Heart left ventricle (tissue), 16 donors: ENCODE measurements around the gene VPS37B. TPM values are rescaled to one million over a fixed set of nuclear protein-coding genes. Genes with fewer than 3 reads are reported as not detected.
"Not testable (repeated sequence)": the region's sequence is repeated elsewhere in the genome, so short reads cannot be mapped to it uniquely, and the experiment has no call there.

Source experiments
- ATAC-seq, 4 donors: fragments of 200-7000 bp; cut with Tn5 transposase; one replicate each; pipeline ENCODE4 v1.9.1; 2020 to 2022; ENCODE audit warnings: moderate library complexity in 4 of 4, mild to moderate bottlenecking in 3 of 4, moderate number of reproducible peaks in 1 of 4
- DNase-seq, 5 donors: peaks; one replicate each; pipeline ENCODE4 v3.0.0-alpha.2; 2020
- H3K27ac ChIP-seq, 12 donors: fragments of 200-600 bp; sonication (generic) in 4 of 12; one replicate each; pipeline versions ENCODE4 v1.5.0 to v1.8.0; 2016 to 2022; ENCODE audit warnings: mild to moderate bottlenecking in 2 of 12
- H3K27me3 ChIP-seq, 9 donors: fragments of 200-600 bp; sonication (generic) in 2 of 9; one replicate each; pipeline versions ENCODE4 v1.5.1 to v1.8.0; 2016 to 2022; ENCODE audit warnings: mild to moderate bottlenecking in 3 of 9
- H3K36me3 ChIP-seq, 9 donors: fragments of 200-600 bp; sonication (generic) in 2 of 9; one replicate each; pipeline versions ENCODE4 v1.5.0 to v1.8.0; 2018 to 2022; ENCODE audit warnings: mild to moderate bottlenecking in 2 of 9
- H3K4me1 ChIP-seq, 12 donors: fragments of 200-600 bp; sonication (generic) in 4 of 12; one replicate each; pipeline versions ENCODE4 v1.5.0 to v1.8.0; 2016 to 2022; ENCODE audit warnings: mild to moderate bottlenecking in 3 of 12
- H3K4me3 ChIP-seq, 12 donors: fragments of 200-600 bp; sonication (generic) in 4 of 12; one replicate each; pipeline versions ENCODE4 v1.5.0 to v1.8.0; 2017 to 2022; ENCODE audit warnings: mild to moderate bottlenecking in 9 of 12, moderate library complexity in 4 of 12
- H3K9me3 ChIP-seq, 12 donors: fragments of 200-600 bp; sonication (generic) in 4 of 12; one replicate each; pipeline versions ENCODE4 v1.5.0 to v1.8.0; 2016 to 2022; ENCODE audit warnings: mild to moderate bottlenecking in 1 of 12
- POLR2A ChIP-seq, 2 donors: fragments of 450-650 bp; IDR thresholded peaks; one replicate each; pipeline ENCODE4 v1.6.1; 2017; ENCODE audit warnings: antibody characterized with exemption in 2 of 2, mild to moderate bottlenecking in 2 of 2, moderate library complexity in 2 of 2
- WGBS, 4 donors: extraction: QIAGEN DNeasy Blood & Tissue Kit in 2 of 4; methylation state at CpG; one replicate each; pipeline versions ENCODE4 v1.1.5 to v1.1.7; 2013 to 2018; 5-methylcytosine and 5-hydroxymethylcytosine counted together
- intact Hi-C, 10 donors: fragments of 100-400 bp; cut with DNase I; formaldehyde crosslinking; loops; one replicate each; pipeline versions ENCODE4 v1.11.1 to v1.14.2; 2022
- polyA plus RNA-seq, 2 donors: library from polyadenylated mRNA; stranded (reverse); fragments of 200-250 nt; gene quantifications; one replicate each; pipeline ENCODE4 v1.2.3, GENCODE V29; 2013
- total RNA-seq, 9 donors: library from RNA; depleted of rRNA in 2 of 9; stranded (reverse); fragments of >200 nt in 2 of 9; fragmentation: NEBNext Ultra II Directional in 3 of 9; extraction: Animal tissue kit (Norgen Biotek cat#: 25700) in 3 of 9; gene quantifications; one replicate each; pipeline versions ENCODE4 v1.1.0 to v1.2.4, GENCODE V29; 2016 to 2023
- TF ChIP-seq, protein P1 (sequence below), 12 donors: fragments of 200-600 bp; sonication (generic) in 4 of 12; IDR thresholded peaks; one replicate each; pipeline versions ENCODE4 v1.5.0 to v1.8.0; 2018 to 2022; ENCODE audit warnings: antibody characterized with exemption in 12 of 12, mild to moderate bottlenecking in 5 of 12
- donor health status: ischemic (EF 13 %, LVEDD 7.1; RV severe dilation, severe dysfunction).
- donor health status: healthy with polysubstance abuse.
- donor health status: DM: no; HTN: yes; CAD: no.
- donor health status: DM: no; HTN: no; CAD: no.
- donor health status: ischemic (EF 25% LVEDD 6.9; RV normal size, moderate dysfunction).
- donor health status: ischemic (EF 25% LVEDD 5.7; RV mildly dilated, moderate dysfunction).
- donor health status: healthy.
- donor health status: DM: yes; HTN: yes; CAD: no.
- donor health status: ischemic (EF 35%, LVEDD 5.7; RV mildly dilated, moderate dysfunction).
- donor health status: nonischemic (EF 11% LVEDD 7.7; RV severe dilation, severe dysfunction).
- donor health status: DM: yes; HTN: yes; CAD: no.
- donor health status: PGD.
- donor health status: ischemic (EF 29% LVEDD 5.4; RV normal size, mild dysfunction).
- donor health status: nonischemic (EF 23%, LVEDD 6.1; RV moderate dilation, normal function).

Gene VPS37B
- total and polyA plus RNA-seq, 11 donors, result 14.5 to 51.2 (median 21.7) TPM

DNA sequence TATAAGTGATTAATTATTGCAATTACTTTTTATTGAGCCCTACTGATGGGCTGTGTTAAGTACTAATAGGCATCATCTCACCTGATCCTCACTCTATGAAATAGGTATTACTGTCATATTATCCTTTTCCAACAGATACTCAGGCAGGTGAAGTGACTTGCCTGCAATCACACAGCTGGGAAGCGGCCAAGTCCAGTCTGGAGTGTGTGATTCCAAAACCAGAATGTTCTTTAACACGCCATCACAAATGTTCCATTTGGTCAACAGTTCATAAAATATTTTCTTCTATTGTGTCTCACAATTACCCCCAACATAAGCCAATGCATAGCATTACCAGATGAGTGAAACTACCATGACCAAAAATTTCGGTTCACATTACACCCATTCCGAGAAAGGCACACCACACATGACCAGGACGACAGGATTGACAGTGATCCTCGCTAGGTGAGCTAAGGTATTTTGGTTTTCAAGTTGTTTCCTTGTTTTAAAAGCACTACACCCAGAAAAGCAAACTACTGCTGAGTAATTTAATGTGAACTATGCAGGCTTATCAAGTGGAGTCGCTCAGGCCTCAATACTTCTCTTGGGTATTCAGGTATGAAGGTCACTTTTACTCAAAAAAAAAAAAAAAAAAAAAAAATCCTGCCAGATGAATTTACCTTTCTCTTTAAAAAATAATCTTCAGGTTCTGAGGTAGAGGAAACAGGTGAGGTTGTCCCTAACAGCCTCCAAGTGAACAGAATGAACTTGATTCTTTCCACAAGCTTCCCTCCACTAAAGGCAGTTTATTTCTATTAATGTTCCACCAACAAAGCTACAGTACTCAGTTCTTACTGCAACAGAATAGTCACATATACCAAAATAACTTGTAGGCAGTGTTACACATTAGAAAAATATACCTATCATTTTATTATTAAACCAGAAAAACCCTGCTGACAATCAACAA is 2.4 kb downstream of the VPS37B start:
- ATAC-seq (no peak), DNase-seq (peak in 1 of 5 donors; percentile 45)
- peak overlapping the region; percentile 14 to 93 (median 86) for H3K27ac ChIP-seq
- 66 to 82% (median 71%) methylated on average over 7 of the region's 7 CpGs for WGBS, 4 donors
- peak overlapping the region in 9 of 12 donors; percentile 61 to 91 (median 83) for H3K4me3 ChIP-seq
- H3K4me1 ChIP-seq, result peaks cover 4 to 77% (median 66%) of the 10 kb centered on the region in 12 donors
- no peaks in the 10 kb centered on the region for H3K27me3 ChIP-seq
- TF ChIP-seq POLR2A (IDR thresholded peaks at IDR 0.05), result no peak
- TF ChIP-seq, protein P1, sequence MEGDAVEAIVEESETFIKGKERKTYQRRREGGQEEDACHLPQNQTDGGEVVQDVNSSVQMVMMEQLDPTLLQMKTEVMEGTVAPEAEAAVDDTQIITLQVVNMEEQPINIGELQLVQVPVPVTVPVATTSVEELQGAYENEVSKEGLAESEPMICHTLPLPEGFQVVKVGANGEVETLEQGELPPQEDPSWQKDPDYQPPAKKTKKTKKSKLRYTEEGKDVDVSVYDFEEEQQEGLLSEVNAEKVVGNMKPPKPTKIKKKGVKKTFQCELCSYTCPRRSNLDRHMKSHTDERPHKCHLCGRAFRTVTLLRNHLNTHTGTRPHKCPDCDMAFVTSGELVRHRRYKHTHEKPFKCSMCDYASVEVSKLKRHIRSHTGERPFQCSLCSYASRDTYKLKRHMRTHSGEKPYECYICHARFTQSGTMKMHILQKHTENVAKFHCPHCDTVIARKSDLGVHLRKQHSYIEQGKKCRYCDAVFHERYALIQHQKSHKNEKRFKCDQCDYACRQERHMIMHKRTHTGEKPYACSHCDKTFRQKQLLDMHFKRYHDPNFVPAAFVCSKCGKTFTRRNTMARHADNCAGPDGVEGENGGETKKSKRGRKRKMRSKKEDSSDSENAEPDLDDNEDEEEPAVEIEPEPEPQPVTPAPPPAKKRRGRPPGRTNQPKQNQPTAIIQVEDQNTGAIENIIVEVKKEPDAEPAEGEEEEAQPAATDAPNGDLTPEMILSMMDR (IDR thresholded peaks at IDR 0.05), result no peak
- peaks cover 0 to 8% (median 0%) of the 10 kb centered on the region in 12 donors for H3K9me3 ChIP-seq
- intact Hi-C loops, result loop anchor here in 1 of 10 donors (2.0 kb wide), 1 partner anchor 27 kb away; no protein-coding TSS in a partner anchor
- H3K36me3 ChIP-seq, result no peaks in the 10 kb centered on the region

DNA sequence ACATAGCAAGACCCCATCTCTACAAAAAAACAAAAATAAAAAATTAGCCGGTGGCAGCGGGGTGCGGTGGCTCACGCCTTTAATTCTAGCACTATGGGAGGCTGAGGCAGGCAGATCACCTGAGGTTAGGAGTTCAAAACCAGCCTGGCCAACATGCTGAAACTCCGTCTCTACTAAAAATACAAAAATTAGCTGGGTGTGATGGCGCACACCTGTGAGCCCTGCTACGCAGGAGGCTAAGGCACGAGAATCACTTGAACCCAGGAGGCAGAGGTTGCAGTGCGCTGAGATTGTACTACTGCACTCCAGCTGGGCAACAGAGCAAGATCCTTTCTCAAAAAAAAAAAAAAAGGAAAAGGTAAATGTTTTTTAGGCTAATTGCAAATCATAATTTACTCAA is 3.2 kb downstream of the VPS37B start:
- H3K36me3 ChIP-seq, intact Hi-C loops, DNase-seq, H3K9me3 ChIP-seq, ATAC-seq, H3K27me3 ChIP-seq: not testable (repeated sequence)
- WGBS, 4 donors, result 95 to 96% (median 96%) methylated on average over 9 of the region's 9 CpGs
- Histone ChIP-seq H3K27ac (peak overlapping the region in 10 of 12 donors; percentile 59 to 93 (median 85)), H3K4me1 (peaks cover 4 to 78% (median 73%) of the 10 kb centered on the region in 12 donors), H3K4me3 (peak overlapping the region in 2 of 12 donors; percentile 23 to 30)

DNA sequence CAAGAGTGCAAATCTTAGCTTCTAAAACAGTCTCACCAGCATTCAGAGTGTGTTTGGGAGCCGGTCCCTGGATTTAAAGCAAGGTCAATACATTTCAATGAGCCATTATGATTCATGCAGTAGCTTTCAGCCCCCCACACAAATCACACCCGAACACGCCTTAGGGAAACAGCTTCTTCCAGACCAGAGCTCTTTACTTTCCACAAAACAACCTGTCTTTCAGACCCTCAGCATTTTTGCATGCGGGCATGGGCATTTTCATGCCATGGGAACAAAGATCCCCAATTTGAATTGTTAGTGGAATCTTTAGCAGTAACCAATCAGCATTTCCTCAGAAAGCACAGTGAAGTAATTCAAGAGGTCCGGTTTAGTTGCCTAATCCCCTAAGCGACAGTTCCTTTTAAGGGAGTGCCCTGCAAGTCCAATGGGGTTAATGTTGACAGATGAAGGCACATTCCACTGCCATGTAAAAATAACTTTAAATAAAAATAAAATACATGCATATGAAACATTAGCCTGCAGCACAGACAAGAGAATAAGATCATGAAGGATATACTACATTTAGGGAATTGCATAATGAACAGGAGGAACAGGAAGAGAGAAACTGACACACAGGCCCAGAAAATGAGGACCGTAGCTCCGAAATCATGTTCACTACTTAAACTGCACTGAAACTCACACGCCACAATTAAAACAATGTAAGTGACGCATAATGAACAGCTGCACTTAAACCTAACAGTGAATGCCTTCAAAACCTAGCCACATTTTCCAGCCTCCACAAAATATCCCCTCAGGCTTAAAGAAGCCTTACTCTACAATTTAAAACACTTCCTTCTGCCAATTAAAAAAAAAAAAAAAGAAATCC is 4.0 kb downstream of the VPS37B start:
- TF ChIP-seq, protein P1 (IDR thresholded peaks at IDR 0.05), result no peak
- TF ChIP-seq POLR2A (IDR thresholded peaks at IDR 0.05), result no peak
- Histone ChIP-seq H3K4me1 (peaks cover 4 to 86% (median 81%) of the 10 kb centered on the region in 12 donors), H3K27ac (peak overlapping the region; percentile 41 to 93 (median 75)), H3K27me3 (no peaks in the 10 kb centered on the region), H3K4me3 (peak overlapping the region in 7 of 12 donors; percentile 6 to 30 (median 19)), H3K9me3 (peaks cover 0 to 8% (median 0%) of the 10 kb centered on the region in 12 donors), H3K36me3 (no peaks in the 10 kb centered on the region)
- ATAC-seq (no peak), DNase-seq (no peak)
- WGBS, 4 donors, result 23 to 35% (median 29%) methylated on average over 10 of the region's 10 CpGs
- intact Hi-C loops, result no loop called here

DNA sequence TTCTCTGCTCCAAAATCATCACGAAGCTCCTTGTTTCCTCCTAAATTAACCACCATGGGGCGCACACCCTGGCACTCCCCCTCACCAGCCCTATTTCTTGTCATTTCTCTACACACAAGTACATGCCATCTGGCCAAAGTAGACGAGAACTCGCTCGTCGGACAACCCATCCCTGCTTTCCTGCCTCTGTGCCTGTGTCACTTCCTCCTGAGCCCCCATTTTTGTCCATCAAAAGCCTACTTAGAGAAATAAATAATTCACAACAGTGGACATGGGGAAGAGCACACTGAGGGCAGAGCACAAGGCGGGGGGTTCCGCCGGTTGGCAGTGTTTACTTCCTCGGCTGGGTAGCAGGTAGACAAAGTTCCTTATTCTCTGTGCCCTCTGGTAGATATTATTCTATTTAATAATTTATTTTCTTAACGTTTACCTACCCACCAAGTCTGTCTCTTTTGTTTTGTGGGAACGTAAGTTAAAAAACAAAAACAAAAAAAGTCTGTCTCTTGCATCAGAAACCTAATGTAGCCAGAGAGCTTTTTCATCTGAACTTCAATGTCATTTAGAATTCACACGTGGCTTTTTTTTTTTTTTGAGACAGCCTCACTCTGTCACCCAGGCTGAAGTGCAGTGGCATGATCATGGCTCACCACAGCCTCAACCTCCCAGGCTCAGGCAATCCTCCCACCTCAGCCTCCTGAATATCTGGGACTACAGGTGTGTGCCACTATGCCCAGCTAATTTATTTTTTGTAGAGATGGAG is 6.0 kb downstream of the VPS37B start:
- Histone ChIP-seq H3K9me3 (no peaks in the 10 kb centered on the region), H3K27ac (peak overlapping the region in 10 of 12 donors; percentile 45 to 90 (median 77)), H3K4me3 (no peak overlapping the region), H3K27me3 (no peaks in the 10 kb centered on the region), H3K4me1 (peaks cover 4 to 95% (median 83%) of the 10 kb centered on the region in 12 donors), H3K36me3 (no peaks in the 10 kb centered on the region)
- WGBS, 4 donors, result 65 to 75% (median 69%) methylated on average over 13 of the region's 13 CpGs
- TF ChIP-seq, protein P1 (IDR thresholded peaks at IDR 0.05), result no peak
- TF ChIP-seq POLR2A (IDR thresholded peaks at IDR 0.05), result no peak
- no peak for ATAC-seq
- intact Hi-C loops, result loop anchor here in 2 of 10 donors (1.0 to 2.0 kb wide), 2 partner anchors 17 to 22 kb away; no protein-coding TSS in a partner anchor
- DNase-seq, result no peak
